GM12878 (cell line): ENCODE results near the gene CDK11A.

Experiments used
- BHLHE40 ChIP-seq, 2 experiments: fragments of 450-650 bp in 1 of 2; IDR thresholded peaks; 2 replicates each; pipeline ENCODE4 v1.6.1; 2011 to 2017; ENCODE audit warnings: low read depth in 2 of 2, borderline replicate concordance in 1 of 2, improper control_type of control experiment in 1 of 2, low read length in 1 of 2, mild to moderate bottlenecking in 1 of 2
- EP300 ChIP-seq, 2 experiments: fragments of 150-350 bp in 1 of 2; IDR thresholded peaks; 2 replicates each; pipeline ENCODE4 v1.6.1; 2011 to 2012; ENCODE audit warnings: low read depth in 2 of 2, low read length in 2 of 2, borderline replicate concordance in 1 of 2, improper control_type of control experiment in 1 of 2, inconsistent platforms in 1 of 2; ENCODE audit not compliant: control insufficient read depth in 1 of 2
- KDM1A ChIP-seq: fragments of 200-600 bp; sonication (generic); IDR thresholded peaks from 2 replicates; pipeline ENCODE4 v1.6.1; 2016; ENCODE audit warnings: borderline replicate concordance
- POLR2A ChIP-seq: IDR thresholded peaks from 2 replicates; pipeline ENCODE4 v1.6.1; 2011; ENCODE audit warnings: low read depth, mild to moderate bottlenecking, low read length
- RCOR1 ChIP-seq: conservative IDR thresholded peaks from 2 replicates; pipeline ENCODE4 v1.6.1; 2012; ENCODE audit warnings: low read depth, low read length, improper control_type of control experiment
- SIN3A ChIP-seq: IDR thresholded peaks from 2 replicates; pipeline ENCODE4 v1.6.1; 2012; ENCODE audit warnings: low read depth, low read length, improper control_type of control experiment
- TF ChIP-seq, protein P1 (sequence below): fragments of 450-650 bp; IDR thresholded peaks from 2 replicates; pipeline ENCODE4 v1.6.1; 2016; ENCODE audit warnings: mild to moderate bottlenecking, moderate library complexity, borderline replicate concordance
- TF ChIP-seq, protein P2 (sequence below), 3 experiments: IDR thresholded peaks in 2 of 3; conservative IDR thresholded peaks in 1 of 3; 2 replicates each; pipeline ENCODE4 v1.5.1; 2011; ENCODE audit warnings: low read depth in 3 of 3, low read length in 3 of 3, mild to moderate bottlenecking in 3 of 3, control low read depth in 2 of 3, moderate library complexity in 2 of 3, inconsistent platforms in 1 of 3, mixed read lengths in 1 of 3; ENCODE audit not compliant: control insufficient read depth in 2 of 3, insufficient read depth in 1 of 3; ENCODE audit errors: extremely low read depth in 1 of 3

DNA sequence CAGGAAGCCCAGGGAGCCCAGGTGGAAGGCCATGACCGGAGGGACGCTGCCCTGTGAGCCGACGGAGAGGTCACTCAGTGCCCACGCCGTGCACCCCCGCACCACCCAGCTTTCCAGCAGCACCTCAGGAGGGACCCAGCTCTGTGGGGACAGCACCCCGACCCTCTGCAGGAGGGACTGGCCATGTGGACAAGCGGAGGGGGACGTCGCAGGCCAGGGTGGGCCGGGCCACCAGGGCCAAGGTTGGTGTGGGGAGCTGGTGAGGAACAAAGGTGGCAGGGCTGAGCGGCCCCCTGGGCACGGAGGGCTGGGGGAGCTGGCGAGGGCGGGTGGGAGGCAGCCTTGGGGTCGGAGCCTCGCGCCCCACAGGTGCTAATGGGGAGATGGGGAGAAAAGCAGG lies 31.3 kb upstream of the CDK11A start:
- TF ChIP-seq KDM1A (no peak), BHLHE40 (IDR thresholded peaks at IDR 0.05; ENCODE audit: borderline replicate concordance in 1 of 2, low read depth in 2 of 2, low read length in 1 of 2) (no peak), SIN3A (no peak), RCOR1 (no peak), EP300 (IDR thresholded peaks at IDR 0.05; ENCODE audit: borderline replicate concordance in 1 of 2, control insufficient read depth in 1 of 2, low read depth in 2 of 2, low read length in 2 of 2) (no peak), POLR2A (0 out of 2 replicates have a peak, but pooled peaks have one; percentile 45)
- TF ChIP-seq, protein P1, sequence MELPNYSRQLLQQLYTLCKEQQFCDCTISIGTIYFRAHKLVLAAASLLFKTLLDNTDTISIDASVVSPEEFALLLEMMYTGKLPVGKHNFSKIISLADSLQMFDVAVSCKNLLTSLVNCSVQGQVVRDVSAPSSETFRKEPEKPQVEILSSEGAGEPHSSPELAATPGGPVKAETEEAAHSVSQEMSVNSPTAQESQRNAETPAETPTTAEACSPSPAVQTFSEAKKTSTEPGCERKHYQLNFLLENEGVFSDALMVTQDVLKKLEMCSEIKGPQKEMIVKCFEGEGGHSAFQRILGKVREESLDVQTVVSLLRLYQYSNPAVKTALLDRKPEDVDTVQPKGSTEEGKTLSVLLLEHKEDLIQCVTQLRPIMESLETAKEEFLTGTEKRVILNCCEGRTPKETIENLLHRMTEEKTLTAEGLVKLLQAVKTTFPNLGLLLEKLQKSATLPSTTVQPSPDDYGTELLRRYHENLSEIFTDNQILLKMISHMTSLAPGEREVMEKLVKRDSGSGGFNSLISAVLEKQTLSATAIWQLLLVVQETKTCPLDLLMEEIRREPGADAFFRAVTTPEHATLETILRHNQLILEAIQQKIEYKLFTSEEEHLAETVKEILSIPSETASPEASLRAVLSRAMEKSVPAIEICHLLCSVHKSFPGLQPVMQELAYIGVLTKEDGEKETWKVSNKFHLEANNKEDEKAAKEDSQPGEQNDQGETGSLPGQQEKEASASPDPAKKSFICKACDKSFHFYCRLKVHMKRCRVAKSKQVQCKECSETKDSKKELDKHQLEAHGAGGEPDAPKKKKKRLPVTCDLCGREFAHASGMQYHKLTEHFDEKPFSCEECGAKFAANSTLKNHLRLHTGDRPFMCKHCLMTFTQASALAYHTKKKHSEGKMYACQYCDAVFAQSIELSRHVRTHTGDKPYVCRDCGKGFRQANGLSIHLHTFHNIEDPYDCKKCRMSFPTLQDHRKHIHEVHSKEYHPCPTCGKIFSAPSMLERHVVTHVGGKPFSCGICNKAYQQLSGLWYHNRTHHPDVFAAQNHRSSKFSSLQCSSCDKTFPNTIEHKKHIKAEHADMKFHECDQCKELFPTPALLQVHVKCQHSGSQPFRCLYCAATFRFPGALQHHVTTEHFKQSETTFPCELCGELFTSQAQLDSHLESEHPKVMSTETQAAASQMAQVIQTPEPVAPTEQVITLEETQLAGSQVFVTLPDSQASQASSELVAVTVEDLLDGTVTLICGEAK, result no peak
- TF ChIP-seq, protein P2, sequence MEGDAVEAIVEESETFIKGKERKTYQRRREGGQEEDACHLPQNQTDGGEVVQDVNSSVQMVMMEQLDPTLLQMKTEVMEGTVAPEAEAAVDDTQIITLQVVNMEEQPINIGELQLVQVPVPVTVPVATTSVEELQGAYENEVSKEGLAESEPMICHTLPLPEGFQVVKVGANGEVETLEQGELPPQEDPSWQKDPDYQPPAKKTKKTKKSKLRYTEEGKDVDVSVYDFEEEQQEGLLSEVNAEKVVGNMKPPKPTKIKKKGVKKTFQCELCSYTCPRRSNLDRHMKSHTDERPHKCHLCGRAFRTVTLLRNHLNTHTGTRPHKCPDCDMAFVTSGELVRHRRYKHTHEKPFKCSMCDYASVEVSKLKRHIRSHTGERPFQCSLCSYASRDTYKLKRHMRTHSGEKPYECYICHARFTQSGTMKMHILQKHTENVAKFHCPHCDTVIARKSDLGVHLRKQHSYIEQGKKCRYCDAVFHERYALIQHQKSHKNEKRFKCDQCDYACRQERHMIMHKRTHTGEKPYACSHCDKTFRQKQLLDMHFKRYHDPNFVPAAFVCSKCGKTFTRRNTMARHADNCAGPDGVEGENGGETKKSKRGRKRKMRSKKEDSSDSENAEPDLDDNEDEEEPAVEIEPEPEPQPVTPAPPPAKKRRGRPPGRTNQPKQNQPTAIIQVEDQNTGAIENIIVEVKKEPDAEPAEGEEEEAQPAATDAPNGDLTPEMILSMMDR (IDR thresholded peaks at IDR 0.05 in 2 of 3, conservative IDR thresholded peaks at IDR 0.05 in 1 of 3; ENCODE audit: control insufficient read depth in 2 of 3, extremely low read depth in 1 of 3, insufficient read depth in 1 of 3, low read depth in 3 of 3, low read length in 3 of 3), result no peak
